Caco-2 (cell line): ENCODE results near the gene MEI4. TPM values are rescaled to one million over a fixed set of nuclear protein-coding genes. Genes with fewer than 3 reads are reported as not detected.

Experiments used
- BruUV-seq: library from RNA; stranded (reverse); fragments of 400-500 nt; replicated peaks from 2 replicates; lab custom pipeline; 2021; lab: Mats Ljungman, UMichigan
- CTCF ChIA-PET: fragments of 300-600 bp; sonication (Branson Sonifier 250); formaldehyde crosslinking; loops from one replicate; lab custom pipeline; 2022; ENCODE audit warnings: antibody characterized with exemption; lab: Charles Lee
- POLR2A ChIA-PET: fragments of 300-600 bp; sonication (Branson Sonifier 250); formaldehyde crosslinking; loops from one replicate; lab custom pipeline; 2022; ENCODE audit warnings: antibody characterized with exemption; lab: Charles Lee
- DNase-seq, 2 experiments: peaks; one replicate each; pipeline versions ENCODE4 v3.0.0 to v3.0.0-alpha.2; 2020 to 2022
- H3K27me3 ChIP-seq: replicated peaks from 2 replicates; pipeline ENCODE4 v1.6.0; 2011; ENCODE audit warnings: low read length; ENCODE audit not compliant: control insufficient read depth, insufficient read depth
- H3K36me3 ChIP-seq: 2 replicates; pipeline ENCODE4 v1.5.1; 2011; ENCODE audit warnings: low read length; ENCODE audit not compliant: control insufficient read depth, insufficient read depth
- H3K4me1 ChIP-seq: fragments of 250-450 bp; sonication (Bioruptor Pico); 2 replicates; pipeline ENCODE4 v1.5.1; 2020; ENCODE audit warnings: mild to moderate bottlenecking
- H3K4me3 ChIP-seq: 2 replicates; pipeline ENCODE4 v1.5.1; 2011; ENCODE audit warnings: low read depth, mild to moderate bottlenecking, control low read depth, low read length
- H3K9me3 ChIP-seq: fragments of 250-450 bp; sonication (Bioruptor Pico); 2 replicates; pipeline ENCODE4 v1.5.1; 2020; ENCODE audit warnings: mild to moderate bottlenecking, moderate library complexity
- H3K27ac Mint-ChIP-seq: one replicate; pipeline ENCODE4 v1.8.0; 2022; ENCODE audit warnings: mixed read lengths; ENCODE audit not compliant: unreplicated experiment
- H3K27me3 Mint-ChIP-seq: one replicate; pipeline ENCODE4 v1.8.0; 2022; ENCODE audit warnings: mixed read lengths; ENCODE audit not compliant: insufficient read depth, unreplicated experiment
- H3K36me3 Mint-ChIP-seq: one replicate; pipeline ENCODE4 v1.8.0; 2022; ENCODE audit warnings: mild to moderate bottlenecking, mixed read lengths; ENCODE audit not compliant: insufficient read depth, unreplicated experiment
- H3K4me1 Mint-ChIP-seq: one replicate; pipeline ENCODE4 v1.8.0; 2022; ENCODE audit warnings: low read depth, mixed read lengths; ENCODE audit not compliant: unreplicated experiment
- H3K4me3 Mint-ChIP-seq: one replicate; pipeline ENCODE4 v1.8.0; 2022; ENCODE audit warnings: mild to moderate bottlenecking, moderate library complexity, mixed read lengths; ENCODE audit not compliant: unreplicated experiment
- H3K9me3 Mint-ChIP-seq: one replicate; pipeline ENCODE4 v1.8.0; 2022; ENCODE audit warnings: mixed read lengths; ENCODE audit not compliant: unreplicated experiment
- intact Hi-C: fragments of 100-400 bp; cut with micrococcal nuclease; formaldehyde crosslinking; loops from one replicate; pipeline ENCODE4 v1.10.0; 2022; ENCODE audit not compliant: unreplicated experiment
- total RNA-seq: library from RNA; stranded (reverse); gene quantifications from 2 replicates; pipeline ENCODE4 v1.2.3, GENCODE V29; 2022
- TF ChIP-seq, protein P1 (sequence below), 2 experiments: fragments of 200-600 bp in 1 of 2; IDR thresholded peaks; 1 replicate in 1 of 2; 2 replicates in 1 of 2; pipeline versions ENCODE4 v1.5.1 to v1.8.0; 2011 to 2022; ENCODE audit warnings: antibody characterized with exemption in 1 of 2, control low read depth in 1 of 2, inconsistent platforms in 1 of 2, low read depth in 1 of 2, low read length in 1 of 2, mild to moderate bottlenecking in 1 of 2, moderate library complexity in 1 of 2; ENCODE audit not compliant: insufficient read depth in 1 of 2, severe bottlenecking in 1 of 2, unreplicated experiment in 1 of 2

The MEI4 gene
- total RNA-seq, 1 experiment from 2014 or later: not detected

DNA sequence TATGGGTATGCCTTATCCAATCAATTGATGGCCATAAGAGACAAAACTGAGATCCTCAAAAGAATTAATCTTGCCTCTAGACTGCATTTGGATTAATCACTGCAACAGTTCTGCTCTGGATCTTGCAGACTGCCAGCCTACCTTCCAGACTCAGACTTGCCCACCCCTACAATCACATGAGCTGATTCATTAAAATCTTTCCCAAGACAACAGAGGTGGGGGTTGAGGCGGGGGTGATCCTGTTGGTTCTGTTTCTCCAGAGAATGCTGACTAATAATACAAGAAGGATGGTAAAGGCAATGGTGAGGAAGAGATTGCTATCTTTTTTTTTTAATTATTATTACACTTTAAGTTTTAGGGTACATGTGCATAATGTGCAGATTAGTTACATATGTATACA lies 43.7 kb upstream of the MEI4 start:
- no peak overlapping the region for H3K27ac Mint-ChIP-seq

DNA sequence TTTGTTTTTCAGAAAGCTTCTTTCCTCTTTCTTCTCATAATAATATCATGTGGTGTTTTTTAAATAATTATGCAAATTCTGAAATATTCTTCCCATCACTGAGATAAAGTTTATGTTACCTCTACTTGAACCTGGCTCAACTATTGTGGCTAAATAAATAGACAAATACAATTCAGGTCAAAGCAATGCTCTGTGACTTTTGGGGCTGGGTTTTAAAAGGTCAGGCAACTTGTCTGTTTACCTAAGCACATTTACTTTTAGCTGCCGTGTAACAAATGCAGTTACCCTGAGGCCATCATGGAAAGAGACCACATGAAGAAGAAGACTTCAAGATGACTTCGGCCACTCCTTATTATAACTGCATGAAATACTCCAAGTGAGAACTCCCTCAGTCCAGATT lies 33.7 kb upstream of the MEI4 start:
- intact Hi-C loops: no loop called here
- ChIA-PET CTCF (no interaction called here), POLR2A (no interaction called here)
- H3K9me3 ChIP-seq: no peaks in the 10 kb centered on the region
- Mint-ChIP-seq H3K4me3 (no peak overlapping the region), H3K9me3 (no peaks in the 10 kb centered on the region), H3K36me3 (no peaks in the 10 kb centered on the region), H3K4me1 (no peaks in the 10 kb centered on the region), H3K27ac (no peak overlapping the region), H3K27me3 (no peaks in the 10 kb centered on the region)
- no peak overlapping the region for H3K4me3 ChIP-seq
- H3K27me3 ChIP-seq: no peaks in the 10 kb centered on the region
- TF ChIP-seq, protein P1, sequence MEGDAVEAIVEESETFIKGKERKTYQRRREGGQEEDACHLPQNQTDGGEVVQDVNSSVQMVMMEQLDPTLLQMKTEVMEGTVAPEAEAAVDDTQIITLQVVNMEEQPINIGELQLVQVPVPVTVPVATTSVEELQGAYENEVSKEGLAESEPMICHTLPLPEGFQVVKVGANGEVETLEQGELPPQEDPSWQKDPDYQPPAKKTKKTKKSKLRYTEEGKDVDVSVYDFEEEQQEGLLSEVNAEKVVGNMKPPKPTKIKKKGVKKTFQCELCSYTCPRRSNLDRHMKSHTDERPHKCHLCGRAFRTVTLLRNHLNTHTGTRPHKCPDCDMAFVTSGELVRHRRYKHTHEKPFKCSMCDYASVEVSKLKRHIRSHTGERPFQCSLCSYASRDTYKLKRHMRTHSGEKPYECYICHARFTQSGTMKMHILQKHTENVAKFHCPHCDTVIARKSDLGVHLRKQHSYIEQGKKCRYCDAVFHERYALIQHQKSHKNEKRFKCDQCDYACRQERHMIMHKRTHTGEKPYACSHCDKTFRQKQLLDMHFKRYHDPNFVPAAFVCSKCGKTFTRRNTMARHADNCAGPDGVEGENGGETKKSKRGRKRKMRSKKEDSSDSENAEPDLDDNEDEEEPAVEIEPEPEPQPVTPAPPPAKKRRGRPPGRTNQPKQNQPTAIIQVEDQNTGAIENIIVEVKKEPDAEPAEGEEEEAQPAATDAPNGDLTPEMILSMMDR (IDR thresholded peaks at IDR 0.05; ENCODE audit: insufficient read depth in 1 of 2, low read depth in 1 of 2, low read length in 1 of 2, severe bottlenecking in 1 of 2, unreplicated experiment in 1 of 2): no peak
- no peaks in the 10 kb centered on the region for H3K4me1 ChIP-seq
- H3K36me3 ChIP-seq: no peaks in the 10 kb centered on the region
- no TSS peak for BruUV-seq
- DNase-seq: no peak

More for the DNA sequence above, 43.7 kb upstream of the MEI4 start:
- Mint-ChIP-seq H3K4me1 (no peaks in the 10 kb centered on the region), H3K4me3 (no peak overlapping the region), H3K9me3 (no peaks in the 10 kb centered on the region), H3K27me3 (no peaks in the 10 kb centered on the region), H3K36me3 (no peaks in the 10 kb centered on the region)
- intact Hi-C loops: no loop called here
- CTCF ChIA-PET: no interaction called here
- POLR2A ChIA-PET: no interaction called here
- Histone ChIP-seq H3K9me3 (no peaks in the 10 kb centered on the region), H3K36me3 (no peaks in the 10 kb centered on the region), H3K27me3 (no peaks in the 10 kb centered on the region), H3K4me1 (no peaks in the 10 kb centered on the region), H3K4me3 (no peak overlapping the region)
- TF ChIP-seq, protein P1 (IDR thresholded peaks at IDR 0.05; ENCODE audit: insufficient read depth in 1 of 2, low read depth in 1 of 2, low read length in 1 of 2, severe bottlenecking in 1 of 2, unreplicated experiment in 1 of 2): no peak
- no peak for DNase-seq
- BruUV-seq: no TSS peak

DNA sequence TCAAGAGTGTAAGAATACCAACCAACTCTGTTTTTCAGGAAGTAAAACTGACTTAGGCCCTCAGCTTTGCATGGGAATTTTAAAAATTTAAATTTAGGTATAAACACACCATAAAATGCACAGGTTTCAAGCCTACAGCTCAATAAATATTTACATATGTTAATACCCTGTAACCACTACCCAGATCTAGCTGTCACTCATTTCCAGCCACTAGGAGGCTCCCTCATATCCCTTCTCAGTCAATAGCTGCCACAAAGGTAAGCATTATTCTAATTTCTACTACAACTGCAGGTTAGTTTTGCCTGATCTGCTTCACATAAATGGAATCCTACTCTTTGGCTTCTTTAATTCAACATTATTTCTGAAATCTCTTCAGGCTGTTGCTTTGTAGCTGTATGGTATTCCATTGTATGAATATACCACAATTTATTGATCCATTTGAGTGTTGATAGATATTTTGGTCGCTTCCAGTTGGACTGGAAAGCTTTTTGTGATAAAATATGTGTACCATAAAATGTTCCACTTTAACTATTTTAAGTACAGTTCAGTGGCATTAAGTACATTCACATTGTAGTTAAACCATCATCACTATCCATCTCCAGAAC lies 32.5 kb upstream of the MEI4 start:
- Histone ChIP-seq H3K9me3 (no peaks in the 10 kb centered on the region), H3K4me3 (no peak overlapping the region), H3K4me1 (no peaks in the 10 kb centered on the region), H3K27me3 (no peaks in the 10 kb centered on the region), H3K36me3 (no peaks in the 10 kb centered on the region)
- Mint-ChIP-seq H3K27ac (no peak overlapping the region), H3K4me3 (no peak overlapping the region), H3K36me3 (no peaks in the 10 kb centered on the region), H3K9me3 (no peaks in the 10 kb centered on the region), H3K27me3 (no peaks in the 10 kb centered on the region), H3K4me1 (no peaks in the 10 kb centered on the region)
- TF ChIP-seq, protein P1 (IDR thresholded peaks at IDR 0.05; ENCODE audit: insufficient read depth in 1 of 2, low read depth in 1 of 2, low read length in 1 of 2, severe bottlenecking in 1 of 2, unreplicated experiment in 1 of 2): peak; percentile 64
- ChIA-PET POLR2A (no interaction called here), CTCF (interaction anchor here (0.9 to 1.1 kb wide), 4 partner anchors 306 to 1190 kb away, joined by 3 to 13 read pairs (median 3); no protein-coding TSS in a partner anchor)
- no TSS peak for BruUV-seq
- intact Hi-C loops: loop anchor here (1.0 to 10.0 kb wide), 2 partner anchors 114 to 306 kb away; no protein-coding TSS in a partner anchor
- peak; percentile 32 to 47 for DNase-seq
